ENCODE measurements around the gene FDX1.

DNA sequence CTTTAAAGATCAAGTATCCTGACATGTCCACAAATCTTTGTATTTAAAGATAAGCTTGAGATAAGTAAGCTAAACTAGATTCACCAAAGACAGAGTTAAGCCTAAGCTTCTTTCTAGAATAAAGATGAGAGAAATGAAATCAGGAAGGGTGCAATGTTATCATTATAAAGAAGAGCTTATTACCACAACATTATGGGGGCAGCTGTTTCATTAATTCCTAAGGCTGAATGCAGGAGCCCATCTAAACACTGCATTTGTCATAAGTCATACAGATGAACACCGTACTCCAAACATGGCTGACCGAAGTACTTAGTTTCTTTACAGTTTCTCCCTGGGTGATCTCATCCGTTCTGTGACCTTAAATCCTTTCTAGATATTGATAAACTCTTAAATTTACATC lies 16.3 kb downstream of the FDX1 start:
- TF ChIP-seq, protein P1, sequence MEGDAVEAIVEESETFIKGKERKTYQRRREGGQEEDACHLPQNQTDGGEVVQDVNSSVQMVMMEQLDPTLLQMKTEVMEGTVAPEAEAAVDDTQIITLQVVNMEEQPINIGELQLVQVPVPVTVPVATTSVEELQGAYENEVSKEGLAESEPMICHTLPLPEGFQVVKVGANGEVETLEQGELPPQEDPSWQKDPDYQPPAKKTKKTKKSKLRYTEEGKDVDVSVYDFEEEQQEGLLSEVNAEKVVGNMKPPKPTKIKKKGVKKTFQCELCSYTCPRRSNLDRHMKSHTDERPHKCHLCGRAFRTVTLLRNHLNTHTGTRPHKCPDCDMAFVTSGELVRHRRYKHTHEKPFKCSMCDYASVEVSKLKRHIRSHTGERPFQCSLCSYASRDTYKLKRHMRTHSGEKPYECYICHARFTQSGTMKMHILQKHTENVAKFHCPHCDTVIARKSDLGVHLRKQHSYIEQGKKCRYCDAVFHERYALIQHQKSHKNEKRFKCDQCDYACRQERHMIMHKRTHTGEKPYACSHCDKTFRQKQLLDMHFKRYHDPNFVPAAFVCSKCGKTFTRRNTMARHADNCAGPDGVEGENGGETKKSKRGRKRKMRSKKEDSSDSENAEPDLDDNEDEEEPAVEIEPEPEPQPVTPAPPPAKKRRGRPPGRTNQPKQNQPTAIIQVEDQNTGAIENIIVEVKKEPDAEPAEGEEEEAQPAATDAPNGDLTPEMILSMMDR (IDR thresholded peaks at IDR 0.05; ENCODE audit: low read depth, low read length) = no peak
- TF ChIP-seq EZH2phosphoT487 (IDR thresholded peaks at IDR 0.05; ENCODE audit: low read depth) = no peak

All from OCI-LY3 (cell line).